Calu3 (cell line): ENCODE data around the gene CCDC148. TPM values are rescaled to one million over a fixed set of nuclear protein-coding genes. Genes with fewer than 3 reads are reported as not detected.
A peak's percentile ranks its signal among the peaks of the same experiment; 100 is the strongest.

ENCODE experiments used
- BruUV-seq: library from RNA; stranded (reverse); fragments of 400-500 nt; replicated peaks from 2 replicates; lab custom pipeline; 2021; lab: Mats Ljungman, UMichigan
- CTCF ChIA-PET: fragments of 300-600 bp; sonication (Branson Sonifier 250); formaldehyde crosslinking; loops from one replicate; lab custom pipeline; 2022; ENCODE audit warnings: antibody characterized with exemption; lab: Charles Lee
- DNase-seq: peaks from one replicate; pipeline ENCODE4 v3.0.0; 2022
- H3K27ac Mint-ChIP-seq: one replicate; pipeline ENCODE4 v1.8.0; 2022; ENCODE audit warnings: mixed read lengths; ENCODE audit not compliant: unreplicated experiment
- H3K27me3 Mint-ChIP-seq: one replicate; pipeline ENCODE4 v1.8.0; 2022; ENCODE audit warnings: mixed read lengths; ENCODE audit not compliant: unreplicated experiment
- H3K36me3 Mint-ChIP-seq: one replicate; pipeline ENCODE4 v1.8.0; 2022; ENCODE audit warnings: mild to moderate bottlenecking, moderate library complexity, mixed read lengths; ENCODE audit not compliant: insufficient read depth, unreplicated experiment
- H3K4me1 Mint-ChIP-seq: one replicate; pipeline ENCODE4 v1.8.0; 2022; ENCODE audit warnings: mild to moderate bottlenecking, low read depth, mixed read lengths; ENCODE audit not compliant: unreplicated experiment
- H3K4me3 Mint-ChIP-seq: one replicate; pipeline ENCODE4 v1.8.0; 2022; ENCODE audit warnings: mild to moderate bottlenecking, low read depth, moderate library complexity, mixed read lengths; ENCODE audit not compliant: unreplicated experiment
- H3K9me3 Mint-ChIP-seq: one replicate; pipeline ENCODE4 v1.8.0; 2022; ENCODE audit warnings: low read depth, mixed read lengths; ENCODE audit not compliant: unreplicated experiment
- intact Hi-C: fragments of 100-400 bp; cut with micrococcal nuclease; formaldehyde crosslinking; loops from one replicate; pipeline ENCODE4 v1.10.0; 2022; ENCODE audit not compliant: unreplicated experiment
- total RNA-seq: library from RNA; stranded (reverse); gene quantifications from 2 replicates; pipeline ENCODE4 v1.2.3, GENCODE V29; 2022
- TF ChIP-seq, protein P1 (sequence below): fragments of 200-600 bp; IDR thresholded peaks from one replicate; pipeline ENCODE4 v1.8.0; 2022; ENCODE audit warnings: antibody characterized with exemption; ENCODE audit not compliant: unreplicated experiment

Gene CCDC148
- total RNA-seq, 1 experiment from 2014 or later = 5.1 TPM

- H3K4me1 Mint-ChIP-seq = peaks cover 41% of the 10 kb centered on the region
- CTCF ChIA-PET = no interaction called here
- BruUV-seq = no TSS peak
Observed at GRCh38 chr2:158392687-158393086, 63.9 kb downstream of the CCDC148 start.

GRCh38 chr2:158391876-158392275 lies 64.7 kb downstream of the CCDC148 start:
- intact Hi-C loops = no loop called here
- peaks cover 41% of the 10 kb centered on the region for H3K4me1 Mint-ChIP-seq
- DNase-seq = peak; percentile 6
- TF ChIP-seq, protein P1, sequence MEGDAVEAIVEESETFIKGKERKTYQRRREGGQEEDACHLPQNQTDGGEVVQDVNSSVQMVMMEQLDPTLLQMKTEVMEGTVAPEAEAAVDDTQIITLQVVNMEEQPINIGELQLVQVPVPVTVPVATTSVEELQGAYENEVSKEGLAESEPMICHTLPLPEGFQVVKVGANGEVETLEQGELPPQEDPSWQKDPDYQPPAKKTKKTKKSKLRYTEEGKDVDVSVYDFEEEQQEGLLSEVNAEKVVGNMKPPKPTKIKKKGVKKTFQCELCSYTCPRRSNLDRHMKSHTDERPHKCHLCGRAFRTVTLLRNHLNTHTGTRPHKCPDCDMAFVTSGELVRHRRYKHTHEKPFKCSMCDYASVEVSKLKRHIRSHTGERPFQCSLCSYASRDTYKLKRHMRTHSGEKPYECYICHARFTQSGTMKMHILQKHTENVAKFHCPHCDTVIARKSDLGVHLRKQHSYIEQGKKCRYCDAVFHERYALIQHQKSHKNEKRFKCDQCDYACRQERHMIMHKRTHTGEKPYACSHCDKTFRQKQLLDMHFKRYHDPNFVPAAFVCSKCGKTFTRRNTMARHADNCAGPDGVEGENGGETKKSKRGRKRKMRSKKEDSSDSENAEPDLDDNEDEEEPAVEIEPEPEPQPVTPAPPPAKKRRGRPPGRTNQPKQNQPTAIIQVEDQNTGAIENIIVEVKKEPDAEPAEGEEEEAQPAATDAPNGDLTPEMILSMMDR = no peak
- no peaks in the 10 kb centered on the region for H3K27me3 Mint-ChIP-seq
- no peak overlapping the region for H3K4me3 Mint-ChIP-seq
- H3K36me3 Mint-ChIP-seq = no peaks in the 10 kb centered on the region
- no TSS peak for BruUV-seq
- no peaks in the 10 kb centered on the region for H3K9me3 Mint-ChIP-seq
- CTCF ChIA-PET = no interaction called here
- peak overlapping the region; percentile 71 for H3K27ac Mint-ChIP-seq

More at GRCh38 chr2:158392687-158393086, 63.9 kb downstream of the CCDC148 start:
- DNase-seq = no peak
- H3K27ac Mint-ChIP-seq = peak overlapping the region; percentile 88
- H3K36me3 Mint-ChIP-seq = no peaks in the 10 kb centered on the region
- H3K27me3 Mint-ChIP-seq = no peaks in the 10 kb centered on the region
- no peak overlapping the region for H3K4me3 Mint-ChIP-seq
- intact Hi-C loops = no loop called here
- H3K9me3 Mint-ChIP-seq = no peaks in the 10 kb centered on the region
- TF ChIP-seq, protein P1 = no peak

GRCh38 chr2:158391361-158391760 lies 65.2 kb downstream of the CCDC148 start:
- peak overlapping the region; percentile 71 for H3K27ac Mint-ChIP-seq
- no peaks in the 10 kb centered on the region for H3K9me3 Mint-ChIP-seq
- no peaks in the 10 kb centered on the region for H3K27me3 Mint-ChIP-seq
- TF ChIP-seq, protein P1 = no peak
- BruUV-seq = no TSS peak
- intact Hi-C loops = no loop called here
- no peak overlapping the region for H3K4me3 Mint-ChIP-seq
- DNase-seq = no peak
- CTCF ChIA-PET = no interaction called here
- H3K36me3 Mint-ChIP-seq = no peaks in the 10 kb centered on the region
- peaks cover 41% of the 10 kb centered on the region for H3K4me1 Mint-ChIP-seq

- Mint-ChIP-seq H3K4me3 (no peak overlapping the region), H3K9me3 (no peaks in the 10 kb centered on the region), H3K4me1 (peaks cover 16% of the 10 kb centered on the region), H3K27me3 (no peaks in the 10 kb centered on the region), H3K36me3 (no peaks in the 10 kb centered on the region), H3K27ac (no peak overlapping the region)
- no peak for DNase-seq
- CTCF ChIA-PET = no interaction called here
- TF ChIP-seq, protein P1 = no peak
- no TSS peak for BruUV-seq
- intact Hi-C loops = no loop called here
Observed at GRCh38 chr2:158388159-158388558, 68.4 kb downstream of the CCDC148 start.
